HEK293 (cell line): ENCODE results near the gene SDS.
A peak's percentile ranks its signal among the peaks of the same experiment; 100 is the strongest.

Experiments
- CTCF ChIA-PET: fragments of 350-600 bp; formaldehyde crosslinking; extraction: SDS; loops from one replicate; lab custom pipeline; 2021; ENCODE audit warnings: antibody characterized with exemption; lab: Yijun Ruan, JAX
- POLR2A ChIA-PET: fragments of 300-600 bp; formaldehyde crosslinking; extraction: SDS; loops from one replicate; lab custom pipeline; 2020; ENCODE audit warnings: antibody characterized with exemption, inconsistent platforms; lab: Yijun Ruan, JAX
- H3K27ac ChIP-seq: fragments of 200-500 bp; sonication (Bioruptor generic); 2 replicates; pipeline ENCODE4 v1.5.1; 2014; ENCODE audit warnings: low read depth, low read length, control low read depth, inconsistent platforms; ENCODE audit errors: extremely low read depth
- H3K36me3 ChIP-seq, 2 experiments: fragments of 200-500 bp in 1 of 2; sonication (Bioruptor generic) in 1 of 2; 1 replicate in 1 of 2; 2 replicates in 1 of 2; pipeline ENCODE4 v1.5.1; 2014 to 2017; ENCODE audit warnings: inconsistent platforms in 2 of 2, low read length in 2 of 2; ENCODE audit not compliant: control insufficient read depth in 2 of 2, insufficient read depth in 1 of 2
- H3K4me1 ChIP-seq: fragments of 200-500 bp; sonication (Bioruptor generic); 2 replicates; pipeline ENCODE4 v1.5.1; 2014; ENCODE audit warnings: mild to moderate bottlenecking, low read length, inconsistent platforms; ENCODE audit not compliant: control insufficient read depth, insufficient read depth
- H3K4me3 ChIP-seq: 2 replicates; pipeline ENCODE4 v1.5.1; 2011; ENCODE audit warnings: low read depth, mild to moderate bottlenecking, control low read depth, low read length, moderate library complexity
- H3K9me3 ChIP-seq: fragments of 200-500 bp; sonication (Bioruptor generic); 2 replicates; pipeline ENCODE4 v1.5.1; 2014; ENCODE audit warnings: low read depth, low read length, inconsistent platforms; ENCODE audit not compliant: control insufficient read depth, insufficient read depth
- BCL11A ChIP-seq: fragments of 450-650 bp; formaldehyde crosslinking; IDR thresholded peaks from 2 replicates; pipeline ENCODE4 v1.5.1; 2016; ENCODE audit warnings: low read depth, missing biosample characterization, missing genetic modification characterization
- EGR2 ChIP-seq: fragments of 450-650 bp; formaldehyde crosslinking; IDR thresholded peaks from 2 replicates; pipeline ENCODE4 v1.5.1; 2016; ENCODE audit warnings: low read depth, missing biosample characterization, missing genetic modification characterization
- REST ChIP-seq: fragments of 450-650 bp; formaldehyde crosslinking; IDR thresholded peaks from 2 replicates; pipeline ENCODE4 v1.5.1; 2016; ENCODE audit warnings: missing biosample characterization, missing genetic modification characterization
- YY1 ChIP-seq: fragments of 450-650 bp; formaldehyde crosslinking; IDR thresholded peaks from 2 replicates; pipeline ENCODE4 v1.5.1; 2018; ENCODE audit warnings: missing biosample characterization, missing genetic modification characterization
- ZBTB17 ChIP-seq: fragments of 450-650 bp; formaldehyde crosslinking; IDR thresholded peaks from 2 replicates; pipeline ENCODE4 v1.5.1; 2016; ENCODE audit warnings: missing biosample characterization, missing genetic modification characterization
- ZNF169 ChIP-seq: fragments of 450-650 bp; formaldehyde crosslinking; IDR thresholded peaks from 2 replicates; pipeline ENCODE4 v1.5.1; 2016; ENCODE audit warnings: missing biosample characterization, missing genetic modification characterization
- ZNF366 ChIP-seq: fragments of 450-650 bp; formaldehyde crosslinking; conservative IDR thresholded peaks from 2 replicates; pipeline ENCODE4 v1.5.1; 2016; ENCODE audit warnings: missing biosample characterization, missing genetic modification characterization
- ZNF398 ChIP-seq: fragments of 450-650 bp; formaldehyde crosslinking; IDR thresholded peaks from 2 replicates; pipeline ENCODE4 v1.5.1; 2017; ENCODE audit warnings: missing biosample characterization, missing genetic modification characterization
- ZNF433 ChIP-seq: fragments of 450-650 bp; formaldehyde crosslinking; IDR thresholded peaks from 2 replicates; pipeline ENCODE4 v1.5.1; 2016; ENCODE audit warnings: missing biosample characterization, missing genetic modification characterization, low read depth
- ZNF518A ChIP-seq: fragments of 450-650 bp; formaldehyde crosslinking; conservative IDR thresholded peaks from 2 replicates; pipeline ENCODE4 v1.5.1; 2016; ENCODE audit warnings: low read depth, missing biosample characterization, missing genetic modification characterization
- ZNF558 ChIP-seq: fragments of 450-650 bp; formaldehyde crosslinking; IDR thresholded peaks from 2 replicates; pipeline ENCODE4 v1.5.1; 2016; ENCODE audit warnings: missing biosample characterization, missing genetic modification characterization
- ZNF670 ChIP-seq: fragments of 450-650 bp; formaldehyde crosslinking; IDR thresholded peaks from 2 replicates; pipeline ENCODE4 v1.5.1; 2016; ENCODE audit warnings: missing biosample characterization, missing genetic modification characterization, low read depth
- ZXDB ChIP-seq: fragments of 450-650 bp; formaldehyde crosslinking; IDR thresholded peaks from 2 replicates; pipeline ENCODE4 v1.5.1; 2016; ENCODE audit warnings: missing biosample characterization, missing genetic modification characterization
- TF ChIP-seq, protein P1 (sequence below): fragments of 450-650 bp; formaldehyde crosslinking; IDR thresholded peaks from 2 replicates; pipeline ENCODE4 v1.5.1; 2016; ENCODE audit warnings: missing biosample characterization, missing genetic modification characterization, low read depth
- TF ChIP-seq, protein P2 (sequence below): fragments of 450-650 bp; formaldehyde crosslinking; IDR thresholded peaks from 2 replicates; pipeline ENCODE4 v1.5.1; 2016; ENCODE audit warnings: missing biosample characterization, missing genetic modification characterization

Gene SDS

DNA sequence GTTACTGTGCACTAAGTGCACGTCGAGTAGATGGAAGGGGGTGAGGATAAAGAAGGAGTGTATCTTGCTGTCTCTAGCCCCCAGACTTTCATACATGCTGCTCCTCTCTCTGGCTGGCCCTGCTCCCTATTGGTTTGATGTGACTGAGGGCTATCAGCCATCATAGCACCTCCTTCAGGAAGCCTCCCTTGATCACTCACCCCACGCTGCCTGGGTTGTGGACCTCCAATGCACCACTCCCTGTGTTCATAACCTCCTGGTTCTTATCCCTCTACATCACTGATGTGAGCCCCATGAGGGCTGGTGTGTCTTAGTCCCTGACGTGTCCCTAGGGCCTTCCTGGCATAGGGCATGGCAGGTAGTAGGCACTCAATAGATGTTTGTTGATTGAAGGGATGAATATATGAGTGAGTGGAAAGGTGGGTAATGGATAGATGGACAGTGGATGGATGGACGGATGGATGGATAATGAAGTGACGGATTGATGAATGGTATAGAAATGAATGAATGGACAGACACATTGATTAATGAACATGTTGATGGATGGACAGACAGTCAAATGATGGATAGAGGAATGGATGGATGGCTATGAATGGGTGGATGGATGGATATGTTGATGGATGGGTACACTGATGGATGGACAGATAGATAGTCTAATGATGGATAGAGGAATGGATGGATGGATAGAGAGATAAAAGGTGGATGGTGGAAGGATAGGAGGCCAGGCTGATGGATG, 33.5 kb upstream of the SDS start:
- Histone ChIP-seq H3K27ac (no peak overlapping the region), H3K4me1 (no peaks in the 10 kb centered on the region)
- TF ChIP-seq ZNF433 (tag by site-specific recombination): no peak
- no peak for TF ChIP-seq ZNF670
- no peak for TF ChIP-seq EGR2 (tag by site-specific recombination)
- no peak for TF ChIP-seq ZNF518A
- peak; percentile 88 for TF ChIP-seq ZNF366 (tag by site-specific recombination)
- TF ChIP-seq, all 188 proteins: peak for 1
- Histone ChIP-seq H3K36me3 (no peaks in the 10 kb centered on the region), H3K9me3 (no peaks in the 10 kb centered on the region), H3K4me3 (no peak overlapping the region)
- ChIA-PET CTCF (interaction anchor here (1.2 to 3.2 kb wide), 2 partner anchors 12 to 273 kb away, joined by 3 to 17 read pairs; no protein-coding TSS in a partner anchor), POLR2A (no interaction called here)

GRCh38 chr12:113436586-113436985, 32.9 kb upstream of the SDS start:
- ChIA-PET POLR2A (no interaction called here), CTCF (interaction anchor here (3.2 kb wide), 1 partner anchor 11 kb away, joined by 17 read pairs; no protein-coding TSS in a partner anchor)
- Histone ChIP-seq H3K9me3 (no peaks in the 10 kb centered on the region), H3K36me3 (no peaks in the 10 kb centered on the region), H3K4me1 (no peaks in the 10 kb centered on the region), H3K27ac (no peak overlapping the region), H3K4me3 (no peak overlapping the region)
- no peak for TF ChIP-seq ZNF398 (tag by site-specific recombination)
- TF ChIP-seq ZXDB (tag by site-specific recombination): no peak
- no peak for TF ChIP-seq ZNF558 (tag by site-specific recombination)
- TF ChIP-seq ZNF169: no peak
- TF ChIP-seq, protein P1, sequence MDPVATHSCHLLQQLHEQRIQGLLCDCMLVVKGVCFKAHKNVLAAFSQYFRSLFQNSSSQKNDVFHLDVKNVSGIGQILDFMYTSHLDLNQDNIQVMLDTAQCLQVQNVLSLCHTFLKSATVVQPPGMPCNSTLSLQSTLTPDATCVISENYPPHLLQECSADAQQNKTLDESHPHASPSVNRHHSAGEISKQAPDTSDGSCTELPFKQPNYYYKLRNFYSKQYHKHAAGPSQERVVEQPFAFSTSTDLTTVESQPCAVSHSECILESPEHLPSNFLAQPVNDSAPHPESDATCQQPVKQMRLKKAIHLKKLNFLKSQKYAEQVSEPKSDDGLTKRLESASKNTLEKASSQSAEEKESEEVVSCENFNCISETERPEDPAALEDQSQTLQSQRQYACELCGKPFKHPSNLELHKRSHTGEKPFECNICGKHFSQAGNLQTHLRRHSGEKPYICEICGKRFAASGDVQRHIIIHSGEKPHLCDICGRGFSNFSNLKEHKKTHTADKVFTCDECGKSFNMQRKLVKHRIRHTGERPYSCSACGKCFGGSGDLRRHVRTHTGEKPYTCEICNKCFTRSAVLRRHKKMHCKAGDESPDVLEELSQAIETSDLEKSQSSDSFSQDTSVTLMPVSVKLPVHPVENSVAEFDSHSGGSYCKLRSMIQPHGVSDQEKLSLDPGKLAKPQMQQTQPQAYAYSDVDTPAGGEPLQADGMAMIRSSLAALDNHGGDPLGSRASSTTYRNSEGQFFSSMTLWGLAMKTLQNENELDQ: no peak
- TF ChIP-seq BCL11A (tag by site-specific recombination): no peak

- no peak overlapping the region for H3K27ac ChIP-seq
- ChIA-PET CTCF (interaction anchor here (0.6 to 3.2 kb wide), 2 partner anchors 10 to 516 kb away, joined by 4 to 17 read pairs; no protein-coding TSS in a partner anchor), POLR2A (no interaction called here)
- no peaks in the 10 kb centered on the region for H3K9me3 ChIP-seq
- no peaks in the 10 kb centered on the region for H3K4me1 ChIP-seq
- H3K36me3 ChIP-seq: no peaks in the 10 kb centered on the region
- H3K4me3 ChIP-seq: no peak overlapping the region
- TF ChIP-seq REST (tag by site-specific recombination): no peak
- no peak for TF ChIP-seq ZBTB17 (tag by site-specific recombination)
- TF ChIP-seq, protein P2, sequence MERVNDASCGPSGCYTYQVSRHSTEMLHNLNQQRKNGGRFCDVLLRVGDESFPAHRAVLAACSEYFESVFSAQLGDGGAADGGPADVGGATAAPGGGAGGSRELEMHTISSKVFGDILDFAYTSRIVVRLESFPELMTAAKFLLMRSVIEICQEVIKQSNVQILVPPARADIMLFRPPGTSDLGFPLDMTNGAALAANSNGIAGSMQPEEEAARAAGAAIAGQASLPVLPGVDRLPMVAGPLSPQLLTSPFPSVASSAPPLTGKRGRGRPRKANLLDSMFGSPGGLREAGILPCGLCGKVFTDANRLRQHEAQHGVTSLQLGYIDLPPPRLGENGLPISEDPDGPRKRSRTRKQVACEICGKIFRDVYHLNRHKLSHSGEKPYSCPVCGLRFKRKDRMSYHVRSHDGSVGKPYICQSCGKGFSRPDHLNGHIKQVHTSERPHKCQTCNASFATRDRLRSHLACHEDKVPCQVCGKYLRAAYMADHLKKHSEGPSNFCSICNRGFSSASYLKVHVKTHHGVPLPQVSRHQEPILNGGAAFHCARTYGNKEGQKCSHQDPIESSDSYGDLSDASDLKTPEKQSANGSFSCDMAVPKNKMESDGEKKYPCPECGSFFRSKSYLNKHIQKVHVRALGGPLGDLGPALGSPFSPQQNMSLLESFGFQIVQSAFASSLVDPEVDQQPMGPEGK (tag by site-specific recombination): no peak
- TF ChIP-seq YY1 (tag by site-specific recombination): no peak
These were observed 31.7 kb upstream of the SDS start for GRCh38 chr12:113435367-113435766.
